Esophagus squamous epithelium (tissue), 5 donors: ENCODE results near the gene CH25H. TPM values are rescaled to one million over a fixed set of nuclear protein-coding genes. Genes with fewer than 3 reads are reported as not detected.
"Not testable (repeated sequence)": the region's sequence is repeated elsewhere in the genome, so short reads cannot be mapped to it uniquely, and the experiment has no call there.

ENCODE experiments used
- DNase-seq: peaks from one replicate; lab custom pipeline; 2025; lab: John Stamatoyannopoulos, UW
- H3K27ac ChIP-seq, 4 donors: fragments of 200-600 bp; sonication (generic); one replicate each; pipeline ENCODE4 v1.5.1; 2016 to 2019; ENCODE audit warnings: mild to moderate bottlenecking in 1 of 4
- H3K27me3 ChIP-seq, 4 donors: fragments of 200-600 bp; sonication (generic); 1 replicate in 3 of 4; 2 replicates in 1 of 4; pipeline versions ENCODE4 v1.5.1 to v1.6.0; 2017 to 2021; ENCODE audit warnings: antibody characterized with exemption in 1 of 4
- H3K36me3 ChIP-seq, 3 donors: fragments of 200-600 bp; sonication (generic); one replicate each; pipeline ENCODE4 v1.5.1; 2016 to 2019
- H3K4me1 ChIP-seq, 3 donors: fragments of 200-600 bp; sonication (generic); one replicate each; pipeline ENCODE4 v1.5.1; 2017 to 2019
- H3K4me3 ChIP-seq, 4 donors: fragments of 200-600 bp; sonication (generic); 1 replicate in 3 of 4; 2 replicates in 1 of 4; pipeline ENCODE4 v1.5.1; 2016 to 2019; ENCODE audit warnings: mild to moderate bottlenecking in 2 of 4, moderate library complexity in 1 of 4
- H3K9me3 ChIP-seq, 3 donors: fragments of 200-600 bp; sonication (generic); one replicate each; pipeline ENCODE4 v1.5.1; 2016 to 2019
- CTCF ChIP-seq, 6 experiments: fragments of 450-650 bp in 4 of 6; fragments of 200-600 bp in 2 of 6; sonication (generic) in 2 of 6; IDR thresholded peaks; one replicate each; pipeline ENCODE4 v1.5.1; 2016 to 2019; ENCODE audit warnings: antibody characterized with exemption in 6 of 6, mild to moderate bottlenecking in 4 of 6, moderate library complexity in 4 of 6
- POLR2A ChIP-seq, 4 donors: fragments of 450-650 bp; IDR thresholded peaks; one replicate each; pipeline ENCODE4 v1.6.1; 2017; ENCODE audit warnings: antibody characterized with exemption in 4 of 4, mild to moderate bottlenecking in 4 of 4, moderate library complexity in 3 of 4
- WGBS, 2 donors: methylation state at CpG; one replicate each; pipeline ENCODE4 v1.1.5; 2018; 5-methylcytosine and 5-hydroxymethylcytosine counted together
- intact Hi-C: fragments of 100-400 bp; cut with DNase I; formaldehyde crosslinking; loops from one replicate; pipeline ENCODE4 v1.15.0; 2022
- total RNA-seq, 4 donors: library from RNA; depleted of rRNA; stranded (reverse); fragments of >200 nt; gene quantifications; one replicate each; pipeline ENCODE4 v1.1.0, GENCODE V29; 2016
- donor health status: DM: yes; HTN: yes; CAD: no.

The CH25H gene
- total RNA-seq, 4 donors from 2014 or later, result 6.4 to 27.8 (median 11.5) TPM

- 0% methylated on average over 13 to 17 of the region's 53 CpGs for WGBS, 2 donors
- TF ChIP-seq CTCF (IDR thresholded peaks at IDR 0.05) (peak in 1 of 6 experiments; percentile 46), POLR2A (IDR thresholded peaks at IDR 0.05) (peak in 2 of 4 donors; percentile 61 to 65)
- intact Hi-C loops, result no loop called here
- peak within 1 kb of the TSS; percentile 79 to 91 (median 88) for H3K27ac ChIP-seq
- peaks cover 9 to 21% (median 9%) of the 10 kb centered on the region in 3 donors for H3K4me1 ChIP-seq
- H3K36me3 ChIP-seq, result no peaks in the 10 kb centered on the region
- H3K9me3 ChIP-seq, result peaks cover 0 to 9% (median 5%) of the 10 kb centered on the region in 3 donors
- peak within 1 kb of the TSS; percentile 83 to 98 (median 89) for H3K4me3 ChIP-seq
- no peaks in the 10 kb centered on the region for H3K27me3 ChIP-seq
- peak; percentile 80 for DNase-seq
Measured at GRCh38 chr10:89251409-89252224, 44.5 kb upstream of the CH25H start, which contains the start of gene LIPA. TSS of gene LIPA (minus strand) at chr10:89251775. CDS start at chr10:89247648, 4,127 bp downstream.

GRCh38 chr10:89250865-89251408, 43.8 kb upstream of the CH25H start:
- intact Hi-C loops, result no loop called here
- H3K4me3 ChIP-seq, result peak overlapping the region; percentile 83 to 98 (median 89)
- peaks cover 0 to 9% (median 5%) of the 10 kb centered on the region in 3 donors for H3K9me3 ChIP-seq
- peaks cover 9 to 21% (median 9%) of the 10 kb centered on the region in 3 donors for H3K4me1 ChIP-seq
- WGBS, 2 donors, result 14 to 21% methylated on average over 9 to 13 of the region's 13 CpGs
- TF ChIP-seq POLR2A (IDR thresholded peaks at IDR 0.05), result no peak
- TF ChIP-seq CTCF (IDR thresholded peaks at IDR 0.05), result no peak
- no peaks in the 10 kb centered on the region for H3K36me3 ChIP-seq
- no peak for DNase-seq
- peak overlapping the region; percentile 79 to 91 (median 88) for H3K27ac ChIP-seq
- H3K27me3 ChIP-seq, result no peaks in the 10 kb centered on the region

GRCh38 chr10:89248990-89249389, 41.9 kb upstream of the CH25H start:
- Histone ChIP-seq H3K27me3 (no peaks in the 10 kb centered on the region), H3K27ac (no peak overlapping the region), H3K36me3 (peaks cover 0 to 8% (median 0%) of the 10 kb centered on the region in 3 donors), H3K4me1 (peaks cover 9 to 21% (median 9%) of the 10 kb centered on the region in 3 donors), H3K9me3 (peaks cover 0 to 5% (median under 1%) of the 10 kb centered on the region in 3 donors), H3K4me3 (no peak overlapping the region)
- DNase-seq, result no peak
- TF ChIP-seq CTCF (IDR thresholded peaks at IDR 0.05), result no peak
- TF ChIP-seq POLR2A (IDR thresholded peaks at IDR 0.05), result no peak
- intact Hi-C loops, result no loop called here
- 63 to 78% methylated on average over 3 of the region's 3 CpGs for WGBS, 2 donors

GRCh38 chr10:89247623-89248022, 40.5 kb upstream of the CH25H start:
- H3K27ac ChIP-seq, intact Hi-C loops, H3K27me3 ChIP-seq, H3K36me3 ChIP-seq, DNase-seq, H3K9me3 ChIP-seq, H3K4me3 ChIP-seq: not testable (repeated sequence)
- H3K4me1 ChIP-seq, result peaks cover 9 to 23% (median 9%) of the 10 kb centered on the region in 3 donors
- 92 to 98% methylated on average over 2 of the region's 2 CpGs for WGBS, 2 donors

DNA sequence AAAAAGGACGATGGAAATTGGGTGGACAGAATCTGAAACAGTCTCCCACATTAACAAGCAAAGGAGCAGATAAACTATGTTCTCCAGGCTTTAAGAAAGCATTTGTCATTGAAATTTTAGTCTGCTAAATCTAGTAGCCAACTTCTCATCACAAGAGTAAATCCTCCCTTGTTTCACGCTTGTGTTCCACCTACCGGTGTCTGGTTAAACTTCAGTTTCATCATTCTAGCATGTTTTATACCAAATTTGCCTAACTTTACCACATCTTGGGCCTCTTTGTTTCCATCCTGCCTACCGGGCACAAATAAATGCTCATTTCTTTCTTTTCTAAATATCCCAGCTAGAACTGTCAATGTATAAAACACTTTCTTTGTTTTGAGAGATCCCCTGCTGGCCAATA, 38.7 kb upstream of the CH25H start:
- Histone ChIP-seq H3K27ac (no peak overlapping the region), H3K27me3 (no peaks in the 10 kb centered on the region), H3K4me1 (peaks cover 17 to 26% (median 20%) of the 10 kb centered on the region in 3 donors), H3K36me3 (peaks cover 0 to 15% (median 0%) of the 10 kb centered on the region in 3 donors), H3K9me3 (no peaks in the 10 kb centered on the region), H3K4me3 (no peak overlapping the region)
- intact Hi-C loops, result no loop called here
- TF ChIP-seq POLR2A (IDR thresholded peaks at IDR 0.05) (no peak), CTCF (IDR thresholded peaks at IDR 0.05) (no peak)
- no peak for DNase-seq
- WGBS, 2 donors, result 74 to 88% methylated on average over 4 of the region's 4 CpGs
